ENCODE results near the gene OR56A5. TPM values are rescaled to one million over a fixed set of nuclear protein-coding genes. Genes with fewer than 3 reads are reported as not detected.
"Not testable (repeated sequence)": the region's sequence is repeated elsewhere in the genome, so short reads cannot be mapped to it uniquely, and the experiment has no call there.

The OR56A5 gene
- total RNA-seq, 1 donor from 2014 or later = not detected

GRCh38 chr11:5986885-5987284, 18.6 kb upstream of the OR56A5 start, which contains the start of gene OR52L1:
Gene OR52L1, minus strand, starts transcription at chr11:5986985. Its CDS starts 55 bp downstream, at chr11:5986930.
- no peak for DNase-seq (ENCODE audit: extremely low spot score, unreplicated experiment)
- Mint-ChIP-seq H3K4me1 (ENCODE audit: unreplicated experiment) (no peaks in the 10 kb centered on the region), H3K27me3 (peaks cover 13% of the 10 kb centered on the region), H3K4me3 (no peak within 1 kb of the TSS), H3K27ac (no peak within 1 kb of the TSS), H3K9me3 (no peaks in the 10 kb centered on the region), H3K36me3 (no peaks in the 10 kb centered on the region)
- TF ChIP-seq CTCF (conservative IDR thresholded peaks at IDR 0.05) = no peak

GRCh38 chr11:5983443-5983842, 15.1 kb upstream of the OR56A5 start:
- DNase-seq (ENCODE audit: extremely low spot score, unreplicated experiment) = no peak
- Mint-ChIP-seq H3K4me3 (no peak overlapping the region), H3K27me3 (peaks cover 8% of the 10 kb centered on the region), H3K9me3 (no peaks in the 10 kb centered on the region), H3K4me1 (ENCODE audit: unreplicated experiment) (no peaks in the 10 kb centered on the region), H3K36me3 (no peaks in the 10 kb centered on the region), H3K27ac (no peak overlapping the region)
- TF ChIP-seq CTCF (conservative IDR thresholded peaks at IDR 0.05) = peak; percentile 47

- Mint-ChIP-seq H3K4me3 (no peak overlapping the region), H3K36me3 (no peaks in the 10 kb centered on the region), H3K4me1 (ENCODE audit: unreplicated experiment) (no peaks in the 10 kb centered on the region), H3K27ac (no peak overlapping the region), H3K9me3 (no peaks in the 10 kb centered on the region), H3K27me3 (peaks cover 6% of the 10 kb centered on the region)
- TF ChIP-seq CTCF (conservative IDR thresholded peaks at IDR 0.05) = no peak
- DNase-seq (ENCODE audit: extremely low spot score, unreplicated experiment) = no peak
These were observed 5.2 kb upstream of the OR56A5 start for GRCh38 chr11:5973530-5973929.

GRCh38 chr11:5967708-5968107, 586 bp downstream of the OR56A5 start:
- Mint-ChIP-seq H3K36me3 (no peaks in the 10 kb centered on the region), H3K4me1 (ENCODE audit: unreplicated experiment) (no peaks in the 10 kb centered on the region)

GRCh38 chr11:5966958-5967357, 1.3 kb downstream of the OR56A5 start:
- Mint-ChIP-seq H3K27ac (no peak overlapping the region), H3K4me3 (no peak overlapping the region), H3K4me1 (ENCODE audit: unreplicated experiment) (no peaks in the 10 kb centered on the region), H3K27me3 (peaks cover 4% of the 10 kb centered on the region), H3K36me3 (no peaks in the 10 kb centered on the region), H3K9me3 (peaks cover 6% of the 10 kb centered on the region)
- TF ChIP-seq CTCF (conservative IDR thresholded peaks at IDR 0.05) = no peak
- no peak for DNase-seq (ENCODE audit: extremely low spot score, unreplicated experiment)

More at GRCh38 chr11:5967708-5968107, 586 bp downstream of the OR56A5 start:
- no peak for TF ChIP-seq CTCF (conservative IDR thresholded peaks at IDR 0.05)
- DNase-seq (ENCODE audit: extremely low spot score, unreplicated experiment) = no peak
- Mint-ChIP-seq H3K4me3 (no peak overlapping the region), H3K27ac (no peak overlapping the region), H3K27me3 (peaks cover 4% of the 10 kb centered on the region), H3K9me3 (peaks cover 6% of the 10 kb centered on the region)

- not testable (repeated sequence) for H3K4me1 Mint-ChIP-seq (ENCODE audit: unreplicated experiment); H3K27me3 Mint-ChIP-seq; H3K4me3 Mint-ChIP-seq; DNase-seq (ENCODE audit: extremely low spot score, unreplicated experiment); H3K27ac Mint-ChIP-seq; H3K9me3 Mint-ChIP-seq; H3K36me3 Mint-ChIP-seq
These were observed 7.5 kb downstream of the OR56A5 start for GRCh38 chr11:5960704-5961320.

Data from type B pancreatic cell (in vitro differentiated cells).